Measurements from ENCODE around the gene GTF2A2. TPM values are rescaled to one million over a fixed set of nuclear protein-coding genes. Genes with fewer than 3 reads are reported as not detected.

GTF2A2 gene
- total RNA-seq, 1 experiment from 2014 or later, result 129 TPM

DNA sequence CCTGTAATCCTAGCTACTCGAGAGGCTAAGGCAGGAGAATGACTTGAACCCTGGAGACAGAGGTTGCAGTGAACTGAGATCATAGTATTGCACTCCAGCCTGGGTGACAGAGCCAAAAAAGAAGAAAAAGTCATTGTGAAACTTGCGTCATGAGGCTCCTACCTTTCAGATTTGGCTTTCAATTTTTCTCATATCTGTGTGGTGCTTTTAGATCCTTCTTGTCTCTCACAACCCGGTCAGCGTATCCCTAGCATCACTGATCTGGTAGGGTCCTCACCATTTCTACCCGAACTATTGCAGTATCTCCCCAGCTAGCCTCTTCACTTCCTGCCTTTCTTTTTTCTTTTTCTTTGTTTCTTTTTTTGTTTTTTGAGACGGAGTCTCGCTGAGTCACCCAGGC lies 67.3 kb downstream of the GTF2A2 start:
- H3K27me3 Mint-ChIP-seq (ENCODE audit: low read depth), result no peaks in the 10 kb centered on the region
- H3K9me3 Mint-ChIP-seq, result no peaks in the 10 kb centered on the region
- no peaks in the 10 kb centered on the region for H3K36me3 Mint-ChIP-seq
- ATAC-seq (no peak), DNase-seq (ENCODE audit: low spot score) (no peak)
- H3K4me1 Mint-ChIP-seq, result no peaks in the 10 kb centered on the region
- ChIA-PET POLR2A (no interaction called here), CTCF (interaction anchor here (0.5 kb wide), 1 partner anchor 447 kb away, joined by 3 read pairs; no protein-coding TSS in a partner anchor)
- H3K4me3 Mint-ChIP-seq, result no peak overlapping the region
- H3K27ac Mint-ChIP-seq, result no peak overlapping the region
- no peak for TF ChIP-seq NFATC4 (CRISPR knock-in tag; IDR thresholded peaks at IDR 0.05)
- TF ChIP-seq SOX15 (CRISPR knock-in tag; IDR thresholded peaks at IDR 0.05), result no peak
- TF ChIP-seq ZNF416 (CRISPR knock-in tag; IDR thresholded peaks at IDR 0.05), result no peak
- TF ChIP-seq ELF4 (CRISPR knock-in tag; IDR thresholded peaks at IDR 0.05; ENCODE audit: low read depth), result no peak
- TF ChIP-seq, protein P1, sequence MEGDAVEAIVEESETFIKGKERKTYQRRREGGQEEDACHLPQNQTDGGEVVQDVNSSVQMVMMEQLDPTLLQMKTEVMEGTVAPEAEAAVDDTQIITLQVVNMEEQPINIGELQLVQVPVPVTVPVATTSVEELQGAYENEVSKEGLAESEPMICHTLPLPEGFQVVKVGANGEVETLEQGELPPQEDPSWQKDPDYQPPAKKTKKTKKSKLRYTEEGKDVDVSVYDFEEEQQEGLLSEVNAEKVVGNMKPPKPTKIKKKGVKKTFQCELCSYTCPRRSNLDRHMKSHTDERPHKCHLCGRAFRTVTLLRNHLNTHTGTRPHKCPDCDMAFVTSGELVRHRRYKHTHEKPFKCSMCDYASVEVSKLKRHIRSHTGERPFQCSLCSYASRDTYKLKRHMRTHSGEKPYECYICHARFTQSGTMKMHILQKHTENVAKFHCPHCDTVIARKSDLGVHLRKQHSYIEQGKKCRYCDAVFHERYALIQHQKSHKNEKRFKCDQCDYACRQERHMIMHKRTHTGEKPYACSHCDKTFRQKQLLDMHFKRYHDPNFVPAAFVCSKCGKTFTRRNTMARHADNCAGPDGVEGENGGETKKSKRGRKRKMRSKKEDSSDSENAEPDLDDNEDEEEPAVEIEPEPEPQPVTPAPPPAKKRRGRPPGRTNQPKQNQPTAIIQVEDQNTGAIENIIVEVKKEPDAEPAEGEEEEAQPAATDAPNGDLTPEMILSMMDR (IDR thresholded peaks at IDR 0.05), result no peak
- no peak for TF ChIP-seq ZNF263 (CRISPR knock-in tag; IDR thresholded peaks at IDR 0.05; ENCODE audit: low read depth)
- TF ChIP-seq, protein P2, sequence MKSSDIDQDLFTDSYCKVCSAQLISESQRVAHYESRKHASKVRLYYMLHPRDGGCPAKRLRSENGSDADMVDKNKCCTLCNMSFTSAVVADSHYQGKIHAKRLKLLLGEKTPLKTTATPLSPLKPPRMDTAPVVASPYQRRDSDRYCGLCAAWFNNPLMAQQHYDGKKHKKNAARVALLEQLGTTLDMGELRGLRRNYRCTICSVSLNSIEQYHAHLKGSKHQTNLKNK (CRISPR knock-in tag; IDR thresholded peaks at IDR 0.05), result no peak
- no peak for TF ChIP-seq OVOL2 (CRISPR knock-in tag; IDR thresholded peaks at IDR 0.05; ENCODE audit: borderline replicate concordance)
- TF ChIP-seq, protein P3, sequence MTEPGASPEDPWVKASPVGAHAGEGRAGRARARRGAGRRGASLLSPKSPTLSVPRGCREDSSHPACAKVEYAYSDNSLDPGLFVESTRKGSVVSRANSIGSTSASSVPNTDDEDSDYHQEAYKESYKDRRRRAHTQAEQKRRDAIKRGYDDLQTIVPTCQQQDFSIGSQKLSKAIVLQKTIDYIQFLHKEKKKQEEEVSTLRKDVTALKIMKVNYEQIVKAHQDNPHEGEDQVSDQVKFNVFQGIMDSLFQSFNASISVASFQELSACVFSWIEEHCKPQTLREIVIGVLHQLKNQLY (CRISPR knock-in tag; IDR thresholded peaks at IDR 0.05), result no peak
- TF ChIP-seq, protein P4, sequence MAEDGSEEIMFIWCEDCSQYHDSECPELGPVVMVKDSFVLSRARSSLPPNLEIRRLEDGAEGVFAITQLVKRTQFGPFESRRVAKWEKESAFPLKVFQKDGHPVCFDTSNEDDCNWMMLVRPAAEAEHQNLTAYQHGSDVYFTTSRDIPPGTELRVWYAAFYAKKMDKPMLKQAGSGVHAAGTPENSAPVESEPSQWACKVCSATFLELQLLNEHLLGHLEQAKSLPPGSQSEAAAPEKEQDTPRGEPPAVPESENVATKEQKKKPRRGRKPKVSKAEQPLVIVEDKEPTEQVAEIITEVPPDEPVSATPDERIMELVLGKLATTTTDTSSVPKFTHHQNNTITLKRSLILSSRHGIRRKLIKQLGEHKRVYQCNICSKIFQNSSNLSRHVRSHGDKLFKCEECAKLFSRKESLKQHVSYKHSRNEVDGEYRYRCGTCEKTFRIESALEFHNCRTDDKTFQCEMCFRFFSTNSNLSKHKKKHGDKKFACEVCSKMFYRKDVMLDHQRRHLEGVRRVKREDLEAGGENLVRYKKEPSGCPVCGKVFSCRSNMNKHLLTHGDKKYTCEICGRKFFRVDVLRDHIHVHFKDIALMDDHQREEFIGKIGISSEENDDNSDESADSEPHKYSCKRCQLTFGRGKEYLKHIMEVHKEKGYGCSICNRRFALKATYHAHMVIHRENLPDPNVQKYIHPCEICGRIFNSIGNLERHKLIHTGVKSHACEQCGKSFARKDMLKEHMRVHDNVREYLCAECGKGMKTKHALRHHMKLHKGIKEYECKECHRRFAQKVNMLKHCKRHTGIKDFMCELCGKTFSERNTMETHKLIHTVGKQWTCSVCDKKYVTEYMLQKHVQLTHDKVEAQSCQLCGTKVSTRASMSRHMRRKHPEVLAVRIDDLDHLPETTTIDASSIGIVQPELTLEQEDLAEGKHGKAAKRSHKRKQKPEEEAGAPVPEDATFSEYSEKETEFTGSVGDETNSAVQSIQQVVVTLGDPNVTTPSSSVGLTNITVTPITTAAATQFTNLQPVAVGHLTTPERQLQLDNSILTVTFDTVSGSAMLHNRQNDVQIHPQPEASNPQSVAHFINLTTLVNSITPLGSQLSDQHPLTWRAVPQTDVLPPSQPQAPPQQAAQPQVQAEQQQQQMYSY (CRISPR knock-in tag; IDR thresholded peaks at IDR 0.05), result no peak
- TF ChIP-seq, protein P5, sequence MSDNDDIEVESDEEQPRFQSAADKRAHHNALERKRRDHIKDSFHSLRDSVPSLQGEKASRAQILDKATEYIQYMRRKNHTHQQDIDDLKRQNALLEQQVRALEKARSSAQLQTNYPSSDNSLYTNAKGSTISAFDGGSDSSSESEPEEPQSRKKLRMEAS (CRISPR knock-in tag; IDR thresholded peaks at IDR 0.05), result no peak
- no peak for TF ChIP-seq ZNF232 (CRISPR knock-in tag; IDR thresholded peaks at IDR 0.05)
- no peak for TF ChIP-seq EMX1 (CRISPR knock-in tag; IDR thresholded peaks at IDR 0.05)
- TF ChIP-seq, protein P6, sequence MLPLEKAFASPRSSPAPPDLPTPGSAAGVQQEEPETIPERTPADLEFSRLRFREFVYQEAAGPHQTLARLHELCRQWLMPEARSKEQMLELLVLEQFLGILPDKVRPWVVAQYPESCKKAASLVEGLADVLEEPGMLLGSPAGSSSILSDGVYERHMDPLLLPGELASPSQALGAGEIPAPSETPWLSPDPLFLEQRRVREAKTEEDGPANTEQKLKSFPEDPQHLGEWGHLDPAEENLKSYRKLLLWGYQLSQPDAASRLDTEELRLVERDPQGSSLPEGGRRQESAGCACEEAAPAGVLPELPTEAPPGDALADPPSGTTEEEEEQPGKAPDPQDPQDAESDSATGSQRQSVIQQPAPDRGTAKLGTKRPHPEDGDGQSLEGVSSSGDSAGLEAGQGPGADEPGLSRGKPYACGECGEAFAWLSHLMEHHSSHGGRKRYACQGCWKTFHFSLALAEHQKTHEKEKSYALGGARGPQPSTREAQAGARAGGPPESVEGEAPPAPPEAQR (CRISPR knock-in tag; IDR thresholded peaks at IDR 0.05), result no peak
- TF ChIP-seq, protein P7, sequence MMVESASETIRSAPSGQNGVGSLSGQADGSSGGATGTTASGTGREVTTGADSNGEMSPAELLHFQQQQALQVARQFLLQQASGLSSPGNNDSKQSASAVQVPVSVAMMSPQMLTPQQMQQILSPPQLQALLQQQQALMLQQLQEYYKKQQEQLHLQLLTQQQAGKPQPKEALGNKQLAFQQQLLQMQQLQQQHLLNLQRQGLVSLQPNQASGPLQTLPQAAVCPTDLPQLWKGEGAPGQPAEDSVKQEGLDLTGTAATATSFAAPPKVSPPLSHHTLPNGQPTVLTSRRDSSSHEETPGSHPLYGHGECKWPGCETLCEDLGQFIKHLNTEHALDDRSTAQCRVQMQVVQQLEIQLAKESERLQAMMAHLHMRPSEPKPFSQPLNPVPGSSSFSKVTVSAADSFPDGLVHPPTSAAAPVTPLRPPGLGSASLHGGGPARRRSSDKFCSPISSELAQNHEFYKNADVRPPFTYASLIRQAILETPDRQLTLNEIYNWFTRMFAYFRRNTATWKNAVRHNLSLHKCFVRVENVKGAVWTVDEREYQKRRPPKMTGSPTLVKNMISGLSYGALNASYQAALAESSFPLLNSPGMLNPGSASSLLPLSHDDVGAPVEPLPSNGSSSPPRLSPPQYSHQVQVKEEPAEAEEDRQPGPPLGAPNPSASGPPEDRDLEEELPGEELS (CRISPR knock-in tag; IDR thresholded peaks at IDR 0.05), result no peak
- no peak for TF ChIP-seq SMAD4 (CRISPR knock-in tag; IDR thresholded peaks at IDR 0.05)
- TF ChIP-seq, protein P8, sequence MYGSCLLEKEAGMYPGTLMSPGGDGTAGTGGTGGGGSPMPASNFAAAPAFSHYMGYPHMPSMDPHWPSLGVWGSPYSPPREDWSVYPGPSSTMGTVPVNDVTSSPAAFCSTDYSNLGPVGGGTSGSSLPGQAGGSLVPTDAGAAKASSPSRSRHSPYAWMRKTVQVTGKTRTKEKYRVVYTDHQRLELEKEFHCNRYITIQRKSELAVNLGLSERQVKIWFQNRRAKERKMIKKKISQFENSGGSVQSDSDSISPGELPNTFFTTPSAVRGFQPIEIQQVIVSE (CRISPR knock-in tag; IDR thresholded peaks at IDR 0.05; ENCODE audit: borderline replicate concordance), result no peak
- TF ChIP-seq, protein P9, sequence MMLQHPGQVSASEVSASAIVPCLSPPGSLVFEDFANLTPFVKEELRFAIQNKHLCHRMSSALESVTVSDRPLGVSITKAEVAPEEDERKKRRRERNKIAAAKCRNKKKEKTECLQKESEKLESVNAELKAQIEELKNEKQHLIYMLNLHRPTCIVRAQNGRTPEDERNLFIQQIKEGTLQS (CRISPR knock-in tag; conservative IDR thresholded peaks at IDR 0.05), result no peak
- TF ChIP-seq, protein P10, sequence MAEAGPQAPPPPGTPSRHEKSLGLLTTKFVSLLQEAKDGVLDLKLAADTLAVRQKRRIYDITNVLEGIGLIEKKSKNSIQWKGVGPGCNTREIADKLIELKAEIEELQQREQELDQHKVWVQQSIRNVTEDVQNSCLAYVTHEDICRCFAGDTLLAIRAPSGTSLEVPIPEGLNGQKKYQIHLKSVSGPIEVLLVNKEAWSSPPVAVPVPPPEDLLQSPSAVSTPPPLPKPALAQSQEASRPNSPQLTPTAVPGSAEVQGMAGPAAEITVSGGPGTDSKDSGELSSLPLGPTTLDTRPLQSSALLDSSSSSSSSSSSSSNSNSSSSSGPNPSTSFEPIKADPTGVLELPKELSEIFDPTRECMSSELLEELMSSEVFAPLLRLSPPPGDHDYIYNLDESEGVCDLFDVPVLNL (CRISPR knock-in tag; IDR thresholded peaks at IDR 0.05; ENCODE audit: borderline replicate concordance, low read depth), result no peak

All from WTC11 (cell line).